Epidermal melanocyte (primary cell): Measurements from ENCODE around the gene HCFC1.

Experiments
- DNase-seq: peaks from one replicate; pipeline ENCODE4 v3.0.0; 2011; ENCODE audit warnings: low spot score; ENCODE audit not compliant: insufficient read length

The HCFC1 gene

DNA sequence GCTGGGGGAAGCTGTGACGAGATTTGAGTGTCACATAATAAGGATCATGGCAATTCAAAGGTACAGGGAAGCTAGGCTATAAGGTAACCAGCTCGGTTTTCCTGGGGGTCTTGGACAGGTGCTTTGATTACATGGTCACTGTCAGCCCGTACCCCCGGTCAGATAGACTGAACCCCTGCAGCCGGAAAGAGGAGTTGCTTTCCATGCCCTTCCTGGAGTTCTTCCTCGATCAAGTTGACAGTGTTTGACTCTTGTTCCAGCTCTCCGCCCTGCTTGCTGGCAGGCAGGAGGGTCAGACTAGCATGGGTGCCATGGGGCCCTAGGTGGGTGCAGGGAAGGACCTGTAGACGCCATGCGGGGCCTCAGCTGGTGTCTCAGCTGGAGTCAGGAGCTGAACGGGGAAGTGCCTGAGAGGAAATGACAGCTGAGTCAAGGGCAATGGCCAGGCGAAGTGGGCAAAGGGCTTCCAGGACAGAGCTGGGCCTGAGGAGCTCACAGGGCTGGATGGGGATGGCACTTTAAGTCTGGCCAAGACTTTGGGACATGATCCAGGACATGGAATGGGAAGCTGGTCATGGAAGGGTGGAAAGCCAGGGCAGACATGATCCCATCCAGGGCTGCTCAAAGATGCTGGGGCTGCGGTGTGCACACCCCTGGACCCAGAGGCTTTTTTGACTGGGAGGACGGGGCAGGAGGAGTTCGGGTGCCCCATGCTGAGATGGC is 2.5 kb upstream of the HCFC1 start:
- DNase-seq: no peak

DNA sequence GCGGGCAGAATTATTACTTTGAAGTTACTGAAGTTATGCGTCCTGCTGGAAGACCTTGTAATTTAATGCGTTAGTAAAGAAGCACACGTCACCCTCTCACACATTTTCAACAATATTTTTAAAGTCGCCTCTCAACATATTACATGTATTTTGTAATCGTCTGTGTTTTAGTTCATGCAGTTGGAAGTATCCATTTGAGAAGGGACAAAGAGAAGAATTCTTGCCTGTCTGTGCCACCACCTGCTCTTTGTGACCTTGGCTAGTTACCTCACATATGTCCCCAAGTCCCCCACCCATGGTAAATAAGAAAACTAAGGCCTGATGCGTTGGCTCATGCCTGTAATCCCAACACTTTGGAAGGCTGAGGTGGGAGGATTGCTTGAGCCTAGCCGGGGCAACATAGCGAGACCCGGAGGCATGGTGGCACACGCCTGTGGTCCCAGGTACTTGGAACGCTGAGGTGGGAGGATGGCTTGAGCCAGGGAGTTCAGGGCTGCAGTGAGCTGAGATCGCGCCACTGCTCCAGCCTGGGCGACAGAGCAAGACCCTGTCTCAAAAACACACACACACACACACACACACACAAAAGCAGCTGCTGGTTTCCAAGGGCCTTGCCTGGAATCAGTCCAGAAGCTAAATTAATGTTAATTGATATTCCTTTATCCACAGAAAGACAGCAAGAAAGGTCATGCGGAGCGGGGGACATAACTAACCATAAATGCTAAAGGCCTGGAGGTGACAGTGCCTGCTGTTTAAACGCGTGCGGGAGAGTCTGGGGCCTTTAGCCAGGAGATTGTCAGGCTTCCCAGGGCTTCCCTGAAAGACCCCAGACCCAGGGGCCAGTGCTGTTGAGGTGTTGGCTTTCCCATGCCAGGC is 1.7 kb upstream of the HCFC1 start:
- no peak for DNase-seq

GRCh38 chrX:153972368-153973126 is 929 bp upstream of the HCFC1 start, which contains the start of gene TMEM187:
Gene TMEM187 (plus strand): TSS chrX:153972754. CDS start chrX:153982063, 9,309 bp downstream.
- DNase-seq: peak; percentile 83

GRCh38 chrX:153971124-153971449 is 531 bp downstream of the HCFC1 start:
- peak; percentile 38 for DNase-seq

- DNase-seq: no peak
Measured at GRCh38 chrX:153970357-153971123, 1.1 kb downstream of the HCFC1 start.

- DNase-seq: no peak
Measured at GRCh38 chrX:153969904-153970356, 1.7 kb downstream of the HCFC1 start.

DNA sequence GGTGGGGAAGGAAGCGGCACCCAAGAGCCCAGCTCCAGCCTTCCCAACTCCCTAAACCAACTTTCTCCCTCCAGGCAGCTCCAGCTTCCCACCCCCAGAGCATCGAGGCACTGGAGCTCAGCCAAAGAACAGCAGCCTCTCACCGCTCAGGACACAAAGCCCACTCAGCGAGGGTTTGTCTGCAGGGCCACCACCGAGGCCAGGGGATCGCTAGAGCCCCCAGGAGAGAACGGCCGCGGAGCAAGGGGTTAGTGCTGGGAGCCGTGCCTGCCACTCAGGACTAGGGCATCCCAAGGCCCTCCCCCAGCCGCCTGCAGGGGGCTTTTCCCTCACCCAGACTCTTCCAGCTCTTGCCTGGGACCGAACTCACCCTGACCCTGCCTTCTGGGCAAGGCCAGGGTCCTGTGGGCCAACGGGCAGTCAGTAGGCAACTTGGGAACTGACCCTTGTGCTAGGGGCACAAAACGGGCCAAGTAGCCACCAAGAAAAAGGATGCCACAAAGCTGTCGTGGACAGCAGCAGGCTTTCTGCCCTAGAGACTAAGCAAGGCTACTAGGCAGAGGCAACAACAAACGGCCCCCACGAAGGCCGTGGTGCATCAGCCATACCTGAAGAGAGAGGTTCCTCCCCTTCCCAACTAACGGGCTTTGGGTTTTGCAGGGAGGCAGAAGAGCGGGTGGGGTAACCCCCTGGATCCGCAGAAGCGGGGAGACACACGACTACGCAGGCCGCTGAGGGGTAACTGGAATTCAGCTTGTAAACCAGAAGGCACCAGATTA is 2.3 kb downstream of the HCFC1 start:
- DNase-seq: no peak

GRCh38 chrX:153968754-153969124 is 2.9 kb downstream of the HCFC1 start:
- no peak for DNase-seq

DNA sequence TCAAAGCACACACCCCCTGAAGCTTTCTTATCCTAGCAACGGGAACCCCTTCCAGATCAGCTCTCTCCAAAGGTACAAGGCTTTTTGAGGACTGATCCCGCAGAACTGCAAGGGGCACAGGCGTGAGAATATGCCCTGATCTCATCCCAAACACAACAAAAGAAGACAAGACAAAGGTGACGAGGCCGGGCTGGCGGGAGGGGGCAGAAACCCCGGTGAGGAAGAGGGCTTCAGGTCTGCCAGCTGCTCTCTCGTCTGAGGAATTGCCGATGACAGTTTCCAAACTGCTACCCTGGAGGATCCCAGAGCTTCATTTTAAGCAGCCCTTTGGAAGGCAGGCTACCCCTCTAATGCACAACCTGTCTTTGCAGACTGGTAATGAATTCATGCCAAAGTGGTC is 3.4 kb downstream of the HCFC1 start:
- DNase-seq: no peak

- DNase-seq: no peak
Measured at GRCh38 chrX:153967536-153968224, 3.9 kb downstream of the HCFC1 start.

- DNase-seq: no peak
Measured at GRCh38 chrX:153966841-153967535, 4.6 kb downstream of the HCFC1 start.

- no peak for DNase-seq
Measured at GRCh38 chrX:153966283-153966688, 5.3 kb downstream of the HCFC1 start.

DNA sequence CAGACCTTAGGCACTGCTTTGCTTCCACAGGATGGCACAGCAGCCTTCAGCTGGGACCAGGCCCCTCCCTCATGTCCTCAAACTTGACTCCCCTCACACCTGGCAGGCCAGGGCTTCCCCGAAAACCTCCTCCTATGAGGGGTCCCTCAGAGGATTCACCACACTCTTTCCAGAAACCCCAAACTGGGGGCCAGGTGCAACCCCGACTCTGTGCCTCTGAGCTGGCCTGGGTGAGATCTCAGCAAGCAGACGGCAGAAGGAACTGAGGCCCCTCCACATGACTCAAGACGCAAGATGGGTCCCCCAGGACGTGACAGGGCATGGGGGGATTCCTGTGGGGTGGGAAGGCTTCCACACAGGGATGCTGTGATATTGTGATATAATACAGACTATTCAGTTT is 6.2 kb downstream of the HCFC1 start:
- no peak for DNase-seq

DNA sequence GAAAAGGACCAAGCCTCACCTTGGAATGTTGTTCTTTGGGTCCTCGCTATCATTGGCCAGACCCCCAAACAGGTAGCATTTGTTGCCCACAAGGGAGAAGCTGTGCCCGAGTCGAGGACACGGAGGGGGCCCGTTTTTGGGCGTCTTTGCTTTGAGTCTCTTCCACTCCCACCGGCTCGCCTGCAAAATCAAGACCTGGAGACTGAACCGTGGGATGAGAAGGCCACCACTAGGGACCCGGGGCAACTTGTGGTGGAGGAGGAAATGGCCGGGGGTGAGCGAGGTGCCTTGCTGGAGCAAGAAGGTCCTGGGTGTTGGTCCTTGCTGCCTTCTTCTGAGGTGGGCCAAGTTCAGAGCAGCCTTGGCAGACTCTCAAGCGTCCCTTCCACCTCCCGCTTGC is 7.5 kb downstream of the HCFC1 start:
- DNase-seq: no peak

DNA sequence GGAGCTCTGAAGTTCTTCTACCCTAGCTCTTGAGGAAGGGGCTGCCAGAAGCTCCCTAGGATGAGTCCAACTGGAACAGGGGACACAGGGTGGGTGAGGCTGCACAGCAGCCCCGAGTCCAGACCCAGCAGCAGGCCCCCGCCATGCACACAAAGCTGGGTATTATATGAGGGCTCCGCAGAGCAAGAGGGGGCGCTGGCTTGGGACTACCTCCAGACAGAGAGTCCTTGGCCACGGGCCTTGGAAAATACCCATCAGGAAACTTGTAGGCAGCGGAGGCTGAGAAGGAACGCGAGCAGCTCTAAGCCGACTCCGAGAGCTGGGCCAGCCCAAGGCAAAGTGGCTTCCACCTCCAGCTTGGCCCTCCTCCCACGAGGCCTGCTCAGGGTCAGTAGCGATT is 8.1 kb downstream of the HCFC1 start:
- DNase-seq: no peak

GRCh38 chrX:153961292-153961691 is 10.3 kb downstream of the HCFC1 start:
- no peak for DNase-seq

DNA sequence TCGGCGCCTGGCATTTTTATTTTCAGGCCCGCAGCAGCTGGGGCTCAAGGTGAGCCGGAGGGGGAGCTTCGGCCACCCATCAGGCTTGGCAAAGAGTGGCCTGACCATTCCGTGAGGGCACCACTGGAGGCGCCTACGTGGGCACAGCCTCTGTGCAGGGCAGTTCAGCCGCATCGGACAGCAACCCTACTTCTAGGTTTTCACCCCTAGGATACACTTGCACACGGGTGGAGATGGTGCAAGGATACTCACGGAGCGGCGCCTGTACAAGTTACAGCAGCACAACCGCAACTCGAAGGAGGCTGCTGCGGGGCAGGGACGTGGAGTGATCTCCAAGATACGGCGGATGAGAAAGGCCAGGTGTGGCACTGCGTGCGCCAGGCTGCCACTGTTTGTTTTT is 10.8 kb downstream of the HCFC1 start:
- no peak for DNase-seq

DNA sequence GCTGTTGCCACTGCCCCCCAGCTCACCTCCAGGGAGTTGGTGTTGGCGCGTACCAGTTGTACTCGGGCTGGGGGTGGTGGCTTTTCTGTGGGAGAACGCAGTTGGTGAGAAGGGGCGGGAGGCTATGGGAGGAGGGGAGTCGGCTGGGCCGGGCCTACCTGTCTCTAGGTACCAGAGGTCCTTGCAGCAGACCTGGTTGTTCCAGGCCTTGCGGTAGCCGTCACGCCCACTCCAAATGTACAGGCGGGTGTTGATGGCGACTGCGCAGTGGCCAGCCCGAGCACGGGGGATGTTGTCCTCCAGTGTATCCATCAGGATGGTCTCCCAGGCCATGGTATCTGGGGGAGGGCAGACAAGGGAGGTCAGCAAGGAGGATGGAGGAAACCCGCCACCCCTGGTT is 11.5 kb downstream of the HCFC1 start:
- DNase-seq: no peak

- no peak for DNase-seq
Measured at GRCh38 chrX:153959649-153960048, 12.0 kb downstream of the HCFC1 start.
